ENCODE data around the gene DOCK8. TPM values are rescaled to one million over a fixed set of nuclear protein-coding genes. Genes with fewer than 3 reads are reported as not detected.
"Not testable (repeated sequence)": the region's sequence is repeated elsewhere in the genome, so short reads cannot be mapped to it uniquely, and the experiment has no call there.

The DOCK8 gene
- total and polyA plus RNA-seq, 2 of the 4 experiments (the other 2 are of a cell fraction) = not detected

- H3K79me1 ChIP-seq (ENCODE audit: low read depth in 1 of 2, low read length in 2 of 2); H3K27ac ChIP-seq (ENCODE audit: insufficient read depth, low read length); H3K18ac ChIP-seq (ENCODE audit: low read depth, low read length); H3K4ac ChIP-seq (ENCODE audit: low read depth, low read length); H4K91ac ChIP-seq (ENCODE audit: insufficient read depth, low read depth, low read length); H2AK5ac ChIP-seq (ENCODE audit: low read depth, low read length); POLR2A ChIA-PET (ENCODE audit: unreplicated experiment); H3K9me1 ChIP-seq (ENCODE audit: insufficient read depth, low read length); H3K14ac ChIP-seq (replicated peaks; ENCODE audit: low read depth, low read length); H2BK15ac ChIP-seq (ENCODE audit: low read depth, low read length); H3K27me3 ChIP-seq (ENCODE audit: control insufficient read depth, insufficient read depth, low read length); in situ Hi-C loops (cut with MboI; ENCODE audit: low sequenced_read_pairs); H2BK20ac ChIP-seq (ENCODE audit: low read depth, low read length); H3K56ac ChIP-seq (ENCODE audit: extremely low read depth, insufficient read depth, low read length); H4K20me1 ChIP-seq (ENCODE audit: insufficient read depth, low read length); H3K9me3 ChIP-seq (ENCODE audit: control insufficient read depth, insufficient read depth, low read length); intact Hi-C loops (cut with micrococcal nuclease); H2AFZ ChIP-seq (replicated peaks; ENCODE audit: low read length, poor library complexity); dilution Hi-C loops (cut with HindIII; ENCODE audit: low sequenced_read_pairs, unreplicated experiment); H3K23ac ChIP-seq (ENCODE audit: low read depth, low read length); BruUV-seq (replicated peaks); H2AK9ac ChIP-seq (replicated peaks; ENCODE audit: low read depth, low read length, poor library complexity); CTCF ChIA-PET; H2BK5ac ChIP-seq (ENCODE audit: low read depth, low read length, poor library complexity, severe bottlenecking); H3K4me1 ChIP-seq (ENCODE audit: control insufficient read depth, insufficient read depth, low read length); H3K36me3 ChIP-seq (ENCODE audit: control insufficient read depth, insufficient read depth, low read length); ATAC-seq (ENCODE audit: low read depth); H2BK120ac ChIP-seq (ENCODE audit: low read depth, low read length): not testable (repeated sequence)
- peak within 1 kb of the TSS; percentile 76 for H3K4me3 ChIP-seq (ENCODE audit: insufficient read depth, low read depth, low read length)
- H3K4me2 ChIP-seq (ENCODE audit: low read depth, low read length) = peak within 1 kb of the TSS; percentile 86
- H4K8ac ChIP-seq (ENCODE audit: low read depth in 2 of 2, low read length in 2 of 2) = 0 out of 4 replicates have a peak within 1 kb of the TSS, but pooled peaks of 1 of the 2 experiments have one; percentile 33
- H4K5ac ChIP-seq (ENCODE audit: low read depth, low read length) = peak within 1 kb of the TSS; percentile 78; the same call in 1 of the 2 replicates
- no CpG with 5 or more reads among the region's 32 CpGs for WGBS, 2 experiments (ENCODE audit: extremely low coverage in 2 of 2, insufficient read length in 1 of 2)
- peak; percentile 47 for DNase-seq
- 0 out of 2 replicates have a peak within 1 kb of the TSS, but pooled peaks have one; percentile 28 for H3K9ac ChIP-seq (ENCODE audit: low read depth, low read length)
Measured at GRCh38 chr9:178970-179383, 35.7 kb upstream of the DOCK8 start, which contains the start of gene ZNG1A. ZNG1A (minus strand) TSS chr9:179056; CDS start chr9:178969, 87 bp downstream.

DNA sequence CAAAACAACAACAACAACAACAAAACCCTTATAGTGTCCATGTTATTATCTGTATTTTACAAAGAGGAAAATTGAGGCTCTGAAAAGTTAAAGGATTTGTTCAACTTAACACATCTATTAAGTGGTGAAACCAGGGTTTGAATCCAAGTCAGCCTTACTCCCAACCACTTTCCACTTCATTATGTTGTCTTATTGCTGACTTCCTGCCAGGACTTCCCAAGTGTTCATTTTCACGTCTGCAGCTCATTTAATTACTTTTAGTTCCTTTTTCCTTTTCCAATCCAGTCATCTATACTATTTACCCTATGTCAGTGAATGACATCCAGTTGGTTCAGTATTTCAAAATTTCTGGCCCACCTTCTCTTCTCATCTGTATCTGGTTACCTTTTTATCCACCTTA lies 15.1 kb upstream of the DOCK8 start:
- H2BK5ac ChIP-seq (ENCODE audit: low read depth, low read length, poor library complexity, severe bottlenecking); H2BK120ac ChIP-seq (ENCODE audit: low read depth, low read length); H4K20me1 ChIP-seq (ENCODE audit: insufficient read depth, low read length); H3K4me2 ChIP-seq (ENCODE audit: low read depth, low read length); H3K56ac ChIP-seq (ENCODE audit: extremely low read depth, insufficient read depth, low read length); POLR2A ChIA-PET (ENCODE audit: unreplicated experiment); H3K9me3 ChIP-seq (ENCODE audit: control insufficient read depth, insufficient read depth, low read length); H3K27ac ChIP-seq (ENCODE audit: insufficient read depth, low read length); H3K9ac ChIP-seq (ENCODE audit: low read depth, low read length); H3K4me1 ChIP-seq (ENCODE audit: control insufficient read depth, insufficient read depth, low read length); dilution Hi-C loops (cut with HindIII; ENCODE audit: low sequenced_read_pairs, unreplicated experiment); H4K8ac ChIP-seq (ENCODE audit: low read depth in 2 of 2, low read length in 2 of 2); BruUV-seq (replicated peaks); H2AK9ac ChIP-seq (replicated peaks; ENCODE audit: low read depth, low read length, poor library complexity); H3K27me3 ChIP-seq (ENCODE audit: control insufficient read depth, insufficient read depth, low read length); H3K36me3 ChIP-seq (ENCODE audit: control insufficient read depth, insufficient read depth, low read length); H3K4ac ChIP-seq (ENCODE audit: low read depth, low read length); H3K4me3 ChIP-seq (ENCODE audit: insufficient read depth, low read depth, low read length); CTCF ChIA-PET; H4K5ac ChIP-seq (ENCODE audit: low read depth, low read length); H3K23ac ChIP-seq (ENCODE audit: low read depth, low read length); intact Hi-C loops (cut with micrococcal nuclease); DNase-seq; H2AK5ac ChIP-seq (ENCODE audit: low read depth, low read length); ATAC-seq (ENCODE audit: low read depth); H2AFZ ChIP-seq (replicated peaks; ENCODE audit: low read length, poor library complexity); H3K79me1 ChIP-seq (ENCODE audit: low read depth in 1 of 2, low read length in 2 of 2); H3K14ac ChIP-seq (replicated peaks; ENCODE audit: low read depth, low read length); H3K9me1 ChIP-seq (ENCODE audit: insufficient read depth, low read length); in situ Hi-C loops (cut with MboI; ENCODE audit: low sequenced_read_pairs); H2BK15ac ChIP-seq (ENCODE audit: low read depth, low read length); H4K91ac ChIP-seq (ENCODE audit: insufficient read depth, low read depth, low read length); H2BK20ac ChIP-seq (ENCODE audit: low read depth, low read length); H3K18ac ChIP-seq (ENCODE audit: low read depth, low read length): not testable (repeated sequence)
- WGBS, 2 experiments (ENCODE audit: extremely low coverage in 2 of 2, insufficient read length in 1 of 2) = no CpG with 5 or more reads among the region's 1 CpG
